IMR-90 (cell line): ENCODE measurements around the gene TLR1. TPM values are rescaled to one million over a fixed set of nuclear protein-coding genes. Genes with fewer than 3 reads are reported as not detected.
A peak's percentile ranks its signal among the peaks of the same experiment; 100 is the strongest.

ENCODE experiments used
- ATAC-seq: fragments of 200-7000 bp; cut with Tn5 transposase; 2 replicates; pipeline ENCODE4 v1.9.1; 2020; ENCODE audit warnings: low read depth, mild to moderate bottlenecking, moderate library complexity
- BruUV-seq: library from RNA; stranded (reverse); fragments of 400-500 nt; replicated peaks from 2 replicates; lab custom pipeline; 2021; lab: Mats Ljungman, UMichigan
- CTCF ChIA-PET: fragments of 300-600 bp; formaldehyde crosslinking; extraction: SDS; loops from one replicate; lab custom pipeline; 2021; ENCODE audit warnings: antibody characterized with exemption; lab: Yijun Ruan, JAX
- POLR2A ChIA-PET: fragments of 300-600 bp; sonication (Branson Sonifier 250); formaldehyde crosslinking; loops from one replicate; lab custom pipeline; 2022; ENCODE audit warnings: antibody characterized with exemption; ENCODE audit not compliant: unreplicated experiment; lab: Charles Lee
- DNase-seq: peaks from one replicate; pipeline ENCODE4 v3.0.0; 2013
- H2AFZ ChIP-seq: replicated peaks from 2 replicates; pipeline ENCODE3; 2013; ENCODE audit warnings: low read length, mild to moderate bottlenecking; ENCODE audit not compliant: poor library complexity
- H2AK5ac ChIP-seq: 2 replicates; pipeline ENCODE4 v1.6.1; 2013; ENCODE audit warnings: low read depth, low read length, inconsistent platforms
- H2AK9ac ChIP-seq: replicated peaks from 2 replicates; pipeline ENCODE3; 2013; ENCODE audit warnings: mild to moderate bottlenecking, low read depth, low read length, moderate library complexity; ENCODE audit not compliant: poor library complexity
- H2BK120ac ChIP-seq: 2 replicates; pipeline ENCODE4 v1.6.1; 2013; ENCODE audit warnings: low read depth, low read length, inconsistent platforms
- H2BK15ac ChIP-seq: 3 replicates; pipeline ENCODE4 v1.6.1; 2013; ENCODE audit warnings: low read depth, low read length, inconsistent platforms
- H2BK20ac ChIP-seq: 2 replicates; pipeline ENCODE4 v1.6.1; 2013; ENCODE audit warnings: low read depth, mild to moderate bottlenecking, inconsistent platforms, low read length, moderate library complexity
- H2BK5ac ChIP-seq: 2 replicates; pipeline ENCODE4 v1.6.1; 2013; ENCODE audit warnings: mild to moderate bottlenecking, low read depth, low read length, inconsistent platforms; ENCODE audit not compliant: poor library complexity, severe bottlenecking
- H3K14ac ChIP-seq: replicated peaks from 2 replicates; pipeline ENCODE4 v1.6.1; 2013; ENCODE audit warnings: low read depth, low read length, inconsistent platforms
- H3K18ac ChIP-seq: 2 replicates; pipeline ENCODE4 v1.6.1; 2013; ENCODE audit warnings: low read depth, low read length, control low read depth
- H3K23ac ChIP-seq: 2 replicates; pipeline ENCODE4 v1.6.1; 2013; ENCODE audit warnings: low read depth, low read length, inconsistent platforms
- H3K27ac ChIP-seq: 2 replicates; pipeline ENCODE4 v1.5.1; 2013; ENCODE audit warnings: mild to moderate bottlenecking, control low read depth, low read length; ENCODE audit not compliant: insufficient read depth
- H3K27me3 ChIP-seq: 2 replicates; pipeline ENCODE4 v1.6.1; 2013; ENCODE audit warnings: low read length; ENCODE audit not compliant: control insufficient read depth, insufficient read depth
- H3K36me3 ChIP-seq: 2 replicates; pipeline ENCODE4 v1.6.1; 2013; ENCODE audit warnings: low read length, mixed read lengths; ENCODE audit not compliant: control insufficient read depth, insufficient read depth
- H3K4ac ChIP-seq: 2 replicates; pipeline ENCODE4 v1.6.1; 2013; ENCODE audit warnings: low read depth, low read length, inconsistent platforms
- H3K4me1 ChIP-seq: 2 replicates; pipeline ENCODE4 v1.6.1; 2013; ENCODE audit warnings: low read length, mixed read lengths; ENCODE audit not compliant: control insufficient read depth, insufficient read depth
- H3K4me2 ChIP-seq: 2 replicates; pipeline ENCODE4 v1.6.1; 2013; ENCODE audit warnings: low read depth, mild to moderate bottlenecking, control low read depth, low read length, moderate library complexity
- H3K4me3 ChIP-seq: 2 replicates; pipeline ENCODE4 v1.5.1; 2013; ENCODE audit warnings: low read depth, mild to moderate bottlenecking, control low read depth, low read length, moderate library complexity; ENCODE audit not compliant: insufficient read depth
- H3K56ac ChIP-seq: 2 replicates; pipeline ENCODE4 v1.6.1; 2013; ENCODE audit warnings: low read length, inconsistent platforms; ENCODE audit not compliant: insufficient read depth; ENCODE audit errors: extremely low read depth
- H3K79me1 ChIP-seq, 2 experiments: 2 replicates each; pipeline ENCODE4 v1.6.1; 2013; ENCODE audit warnings: low read length in 2 of 2, inconsistent platforms in 1 of 2, low read depth in 1 of 2
- H3K9ac ChIP-seq: 2 replicates; pipeline ENCODE4 v1.6.1; 2013; ENCODE audit warnings: low read depth, low read length, control low read depth
- H3K9me1 ChIP-seq: 2 replicates; pipeline ENCODE4 v1.6.1; 2013; ENCODE audit warnings: low read length, inconsistent platforms; ENCODE audit not compliant: insufficient read depth
- H3K9me3 ChIP-seq: 2 replicates; pipeline ENCODE4 v1.6.1; 2013; ENCODE audit warnings: low read length; ENCODE audit not compliant: control insufficient read depth, insufficient read depth
- H4K20me1 ChIP-seq: 2 replicates; pipeline ENCODE4 v1.6.1; 2013; ENCODE audit warnings: low read length, inconsistent platforms; ENCODE audit not compliant: insufficient read depth
- H4K5ac ChIP-seq: 2 replicates; pipeline ENCODE4 v1.6.1; 2013; ENCODE audit warnings: mild to moderate bottlenecking, low read depth, low read length, control low read depth
- H4K8ac ChIP-seq, 2 experiments: 2 replicates each; pipeline ENCODE4 v1.6.1; 2013; ENCODE audit warnings: low read depth in 2 of 2, low read length in 2 of 2, control low read depth in 1 of 2, inconsistent platforms in 1 of 2
- H4K91ac ChIP-seq: 2 replicates; pipeline ENCODE4 v1.6.1; 2013; ENCODE audit warnings: low read depth, low read length, inconsistent platforms; ENCODE audit not compliant: insufficient read depth
- BHLHE40 ChIP-seq: fragments of 150-350 bp; IDR thresholded peaks from 2 replicates; pipeline ENCODE4 v1.6.1; 2016; ENCODE audit warnings: mild to moderate bottlenecking, low read depth, low read length
- CEBPB ChIP-seq: IDR thresholded peaks from 2 replicates; pipeline ENCODE4 v1.6.1; 2012; ENCODE audit warnings: low read depth, low read length, improper control_type of control experiment
- CHD1 ChIP-seq: IDR thresholded peaks from 2 replicates; pipeline ENCODE4 v1.6.1; 2012; ENCODE audit warnings: low read depth, low read length, improper control_type of control experiment
- MAFK ChIP-seq: IDR thresholded peaks from 2 replicates; pipeline ENCODE4 v1.6.1; 2012; ENCODE audit warnings: low read depth, low read length, improper control_type of control experiment
- RCOR1 ChIP-seq: IDR thresholded peaks from 2 replicates; pipeline ENCODE4 v1.6.1; 2012; ENCODE audit warnings: mild to moderate bottlenecking, low read length, improper control_type of control experiment; ENCODE audit not compliant: insufficient replicate concordance
- WGBS, 2 experiments: methylation state at CpG; one replicate each; pipeline versions ENCODE4 v1.1.5 to v1.1.7; 2013; ENCODE audit warnings: missing lambda C conversion rate in 2 of 2; ENCODE audit not compliant: insufficient read length in 1 of 2; ENCODE audit errors: extremely low coverage in 2 of 2; 5-methylcytosine and 5-hydroxymethylcytosine counted together
- dilution Hi-C: fragments of 300-500 bp; cut with HindIII; formaldehyde crosslinking; loops from one replicate; pipeline ENCODE4 v1.14.3; 2018; ENCODE audit warnings: low sequenced_read_pairs; ENCODE audit not compliant: unreplicated experiment
- in situ Hi-C: fragments of 300-500 bp; cut with MboI; formaldehyde crosslinking; loops from 3 replicates; pipeline ENCODE4 v1.14.3; 2019; ENCODE audit warnings: low sequenced_read_pairs, inconsistent platforms, mixed read lengths
- intact Hi-C: fragments of 100-400 bp; cut with micrococcal nuclease; formaldehyde crosslinking; loops from 2 replicates; pipeline ENCODE4 v1.10.0; 2022
- polyA plus RNA-seq, 3 experiments: library from polyadenylated mRNA; depleted of rRNA; stranded (reverse); fragments of >200 nt; gene quantifications; 2 replicates each; pipeline ENCODE4 v1.2.3, GENCODE V29; 2012; ENCODE audit warnings: low replicate concordance in 1 of 3
- total RNA-seq: library from RNA; depleted of rRNA; stranded (reverse); fragments of >200 nt; gene quantifications from 2 replicates; pipeline ENCODE4 v1.2.3, GENCODE V29; 2012
- TF ChIP-seq, protein P1 (sequence below): fragments of 150-350 bp; IDR thresholded peaks from 2 replicates; pipeline ENCODE4 v1.6.1; 2017; ENCODE audit warnings: mild to moderate bottlenecking, antibody characterized with exemption, low read length, low read depth

Gene TLR1
- total and polyA plus RNA-seq, 2 of the 4 experiments (the other 2 are of a cell fraction) = 0.24 to 1.1 TPM

DNA sequence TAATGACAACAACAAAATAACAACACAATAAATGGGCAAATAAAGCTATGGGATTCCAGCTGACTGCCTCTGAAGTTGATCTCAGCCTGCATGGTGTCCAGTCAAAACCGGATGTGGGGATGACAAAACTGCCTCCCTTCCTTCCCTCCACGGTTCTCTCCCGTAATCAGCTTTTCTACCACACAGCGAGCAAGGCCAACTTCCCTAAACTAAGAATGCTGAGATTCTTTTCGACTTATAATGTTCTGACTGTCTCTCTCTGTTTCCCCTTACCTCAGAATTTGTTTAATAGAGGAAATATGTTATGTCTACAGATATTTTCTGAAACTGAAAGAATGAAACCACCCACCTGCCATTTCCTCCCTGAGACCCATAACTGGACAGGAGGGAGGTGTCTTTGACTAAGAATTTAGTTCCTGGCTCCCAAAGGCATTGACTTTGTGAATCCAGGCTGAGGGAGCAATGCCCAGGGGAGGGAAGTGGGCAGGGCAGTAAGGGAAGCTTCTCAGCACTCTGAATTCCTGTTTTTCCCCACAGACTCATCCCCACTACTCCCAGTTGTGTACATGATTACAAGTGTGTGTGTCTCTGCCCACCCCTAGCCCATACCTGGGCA lies 1.0 kb upstream of the TLR1 start:
- H2BK20ac ChIP-seq = no peak overlapping the region
- BruUV-seq = no TSS peak
- in situ Hi-C loops (no loop called here), dilution Hi-C loops (no loop called here), intact Hi-C loops (no loop called here)
- H3K4me3 ChIP-seq = no peak overlapping the region
- no peak overlapping the region for H3K56ac ChIP-seq
- H2BK120ac ChIP-seq = no peak overlapping the region
- H3K9me3 ChIP-seq = no peaks in the 10 kb centered on the region
- no peak overlapping the region for H3K23ac ChIP-seq
- no peaks in the 10 kb centered on the region for H3K36me3 ChIP-seq
- H4K91ac ChIP-seq = no peak overlapping the region
- no peak for DNase-seq
- no peak overlapping the region for H2BK5ac ChIP-seq
- no peak overlapping the region for H2AK5ac ChIP-seq
- no peak overlapping the region for H3K18ac ChIP-seq
- H3K79me1 ChIP-seq = no peaks in the 10 kb centered on the region
- no CpG with 5 or more reads among the region's 5 CpGs for WGBS, 2 experiments
- H4K8ac ChIP-seq = peak overlapping the region in 1 of 2 experiments; percentile 36; a peak in 1 of 4 replicates
- POLR2A ChIA-PET = no interaction called here
- no peaks in the 10 kb centered on the region; the same call in 1 of the 2 replicates for H3K27me3 ChIP-seq
- TF ChIP-seq CEBPB (no peak), MAFK (no peak), RCOR1 (no peak), BHLHE40 (no peak), CHD1 (no peak)
- TF ChIP-seq, protein P1, sequence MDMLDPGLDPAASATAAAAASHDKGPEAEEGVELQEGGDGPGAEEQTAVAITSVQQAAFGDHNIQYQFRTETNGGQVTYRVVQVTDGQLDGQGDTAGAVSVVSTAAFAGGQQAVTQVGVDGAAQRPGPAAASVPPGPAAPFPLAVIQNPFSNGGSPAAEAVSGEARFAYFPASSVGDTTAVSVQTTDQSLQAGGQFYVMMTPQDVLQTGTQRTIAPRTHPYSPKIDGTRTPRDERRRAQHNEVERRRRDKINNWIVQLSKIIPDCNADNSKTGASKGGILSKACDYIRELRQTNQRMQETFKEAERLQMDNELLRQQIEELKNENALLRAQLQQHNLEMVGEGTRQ = no peak
- no peak overlapping the region for H2AK9ac ChIP-seq
- H3K4me2 ChIP-seq = no peak overlapping the region
- H2AFZ ChIP-seq = no peak overlapping the region
- H3K4me1 ChIP-seq = no peaks in the 10 kb centered on the region
- H2BK15ac ChIP-seq = no peak overlapping the region
- H3K9me1 ChIP-seq = no peaks in the 10 kb centered on the region
- no peak overlapping the region for H4K5ac ChIP-seq
- CTCF ChIA-PET = interaction anchor here (0.7 kb wide), 1 partner anchor 24 kb away, joined by 3 read pairs; no protein-coding TSS in a partner anchor
- peak; percentile 32 for ATAC-seq
- H3K27ac ChIP-seq = no peak overlapping the region
- H4K20me1 ChIP-seq = no peaks in the 10 kb centered on the region
- H3K14ac ChIP-seq = no peak overlapping the region
- H3K4ac ChIP-seq = no peak overlapping the region
- H3K9ac ChIP-seq = no peak overlapping the region
